ENCODE data around the gene EHD1.

DNA sequence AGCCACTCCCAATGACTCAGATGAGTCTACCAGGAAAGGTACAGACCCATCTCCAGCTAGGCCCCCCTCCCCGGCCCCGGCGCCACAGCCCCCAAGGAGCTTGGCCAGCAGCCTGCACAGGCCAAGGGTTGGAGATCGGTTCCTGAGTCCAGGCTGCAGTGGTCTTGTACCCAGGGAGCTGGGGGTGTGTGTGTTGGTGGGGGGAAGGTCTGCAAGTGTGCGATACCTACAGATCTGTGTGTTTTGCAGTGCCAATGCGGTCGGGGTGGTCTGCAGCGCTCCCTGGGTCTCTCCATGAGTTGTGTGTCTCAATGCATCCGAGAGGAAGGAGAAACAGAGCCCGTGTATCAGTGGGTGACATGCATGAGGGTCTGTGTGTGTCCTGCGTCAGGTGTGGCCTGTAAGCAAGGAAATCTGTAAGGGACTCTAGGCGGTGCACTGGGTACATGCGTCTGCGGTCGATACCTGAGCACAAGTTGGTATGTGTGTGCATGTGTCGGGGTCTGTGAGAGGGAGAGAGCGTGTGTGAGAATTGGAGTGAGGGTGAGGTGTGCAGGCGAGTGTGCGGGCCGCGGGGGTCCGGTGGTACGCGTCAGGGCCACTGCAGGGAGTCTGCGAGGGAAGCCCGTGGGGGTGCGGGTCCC is 34.6 kb downstream of the EHD1 start:
- TF ChIP-seq, protein P1, sequence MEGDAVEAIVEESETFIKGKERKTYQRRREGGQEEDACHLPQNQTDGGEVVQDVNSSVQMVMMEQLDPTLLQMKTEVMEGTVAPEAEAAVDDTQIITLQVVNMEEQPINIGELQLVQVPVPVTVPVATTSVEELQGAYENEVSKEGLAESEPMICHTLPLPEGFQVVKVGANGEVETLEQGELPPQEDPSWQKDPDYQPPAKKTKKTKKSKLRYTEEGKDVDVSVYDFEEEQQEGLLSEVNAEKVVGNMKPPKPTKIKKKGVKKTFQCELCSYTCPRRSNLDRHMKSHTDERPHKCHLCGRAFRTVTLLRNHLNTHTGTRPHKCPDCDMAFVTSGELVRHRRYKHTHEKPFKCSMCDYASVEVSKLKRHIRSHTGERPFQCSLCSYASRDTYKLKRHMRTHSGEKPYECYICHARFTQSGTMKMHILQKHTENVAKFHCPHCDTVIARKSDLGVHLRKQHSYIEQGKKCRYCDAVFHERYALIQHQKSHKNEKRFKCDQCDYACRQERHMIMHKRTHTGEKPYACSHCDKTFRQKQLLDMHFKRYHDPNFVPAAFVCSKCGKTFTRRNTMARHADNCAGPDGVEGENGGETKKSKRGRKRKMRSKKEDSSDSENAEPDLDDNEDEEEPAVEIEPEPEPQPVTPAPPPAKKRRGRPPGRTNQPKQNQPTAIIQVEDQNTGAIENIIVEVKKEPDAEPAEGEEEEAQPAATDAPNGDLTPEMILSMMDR (optimal IDR thresholded peaks at IDR 0.05 in 1 of 3, IDR thresholded peaks at IDR 0.05 in 1 of 3, conservative IDR thresholded peaks at IDR 0.05 in 1 of 3; ENCODE audit: extremely low read depth in 1 of 3, insufficient read depth in 2 of 3, low read length in 3 of 3) = no peak
- no peak for TF ChIP-seq EZH2 (IDR thresholded peaks at IDR 0.05; ENCODE audit: low read length)
